Activated CD4-positive, alpha-beta T cell treated with anti-CD3 and anti-CD28 coated beads for 36 hours (primary cell): ENCODE results near the gene HS6ST1. TPM values are rescaled to one million over a fixed set of nuclear protein-coding genes. Genes with fewer than 3 reads are reported as not detected.
"Not testable (repeated sequence)": the region's sequence is repeated elsewhere in the genome, so short reads cannot be mapped to it uniquely, and the experiment has no call there.

Source experiments
- ATAC-seq: fragments of 200-7000 bp; cut with Tn5 transposase; one replicate; pipeline ENCODE4 v1.10.0; 2021; ENCODE audit warnings: mild to moderate bottlenecking, moderate library complexity
- CTCF ChIA-PET: fragments of 350-600 bp; sonication (Branson Sonifier 250); formaldehyde crosslinking; loops from one replicate; lab custom pipeline; 2021; ENCODE audit warnings: antibody characterized with exemption; lab: Charles Lee
- POLR2A ChIA-PET: fragments of 350-600 bp; sonication (Branson Sonifier 250); formaldehyde crosslinking; loops from one replicate; lab custom pipeline; 2021; ENCODE audit warnings: antibody characterized with exemption, inconsistent platforms; lab: Charles Lee
- DNase-seq: peaks from one replicate; pipeline ENCODE4 v3.0.0-alpha.2; 2020
- H3K27ac Mint-ChIP-seq: one replicate; pipeline ENCODE4 v1.8.0; 2021; ENCODE audit warnings: mixed read lengths
- H3K27me3 Mint-ChIP-seq: one replicate; pipeline ENCODE4 v1.8.0; 2021; ENCODE audit warnings: mixed read lengths
- H3K36me3 Mint-ChIP-seq: one replicate; pipeline ENCODE4 v1.8.0; 2021; ENCODE audit warnings: low read depth, mixed read lengths
- H3K4me1 Mint-ChIP-seq: one replicate; pipeline ENCODE4 v1.8.0; 2021; ENCODE audit warnings: mixed read lengths
- H3K4me3 Mint-ChIP-seq: one replicate; pipeline ENCODE4 v1.8.0; 2021; ENCODE audit warnings: mild to moderate bottlenecking, moderate library complexity, mixed read lengths
- H3K9me3 Mint-ChIP-seq: one replicate; pipeline ENCODE4 v1.8.0; 2021; ENCODE audit warnings: low read depth, mixed read lengths
- intact Hi-C, 2 experiments: fragments of 100-400 bp; cut with DNase I in 1 of 2; cut with micrococcal nuclease in 1 of 2; formaldehyde crosslinking; loops; one replicate each; pipeline versions ENCODE4 v1.14.2 to v1.15.1; 2022 to 2024; cut with DNase I, micrococcal nuclease
- total RNA-seq, 2 experiments: library from RNA; stranded (reverse); gene quantifications; one replicate each; pipeline ENCODE4 v1.2.3, GENCODE V29; 2021

The HS6ST1 gene
- total RNA-seq, 2 experiments from 2014 or later, result 12.8 to 13.8 TPM

DNA sequence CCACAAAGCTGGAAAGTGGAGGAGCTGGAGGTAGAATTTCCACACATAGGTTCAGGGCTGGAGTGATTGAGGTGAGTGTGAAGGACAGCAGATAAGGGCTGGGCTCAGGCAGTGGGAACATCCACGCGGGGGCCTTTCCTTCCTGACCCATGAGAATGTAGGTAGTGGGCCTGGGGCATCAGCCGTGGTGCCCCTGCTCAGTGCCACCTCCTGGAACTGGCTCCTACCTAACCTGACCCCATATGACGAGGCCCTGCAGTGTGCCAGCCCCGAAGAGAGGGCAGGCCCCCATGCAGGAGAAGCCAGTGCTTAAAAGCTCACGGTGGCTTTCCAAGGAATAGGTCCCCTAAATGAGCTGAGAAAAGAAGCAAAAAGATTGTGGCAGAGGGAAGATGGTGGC, 66.2 kb downstream of the HS6ST1 start:
- Mint-ChIP-seq H3K4me1 (no peaks in the 10 kb centered on the region), H3K9me3 (no peaks in the 10 kb centered on the region), H3K27ac (no peak overlapping the region), H3K36me3 (no peaks in the 10 kb centered on the region), H3K4me3 (no peak overlapping the region), H3K27me3 (no peaks in the 10 kb centered on the region)
- DNase-seq (no peak), ATAC-seq (no peak)
- ChIA-PET CTCF (no interaction called here), POLR2A (no interaction called here)
- intact Hi-C loops, result no loop called here

GRCh38 chr2:128252086-128252485, 66.6 kb downstream of the HS6ST1 start:
- DNase-seq, H3K4me3 Mint-ChIP-seq, ATAC-seq, POLR2A ChIA-PET, intact Hi-C loops, H3K4me1 Mint-ChIP-seq, CTCF ChIA-PET, H3K9me3 Mint-ChIP-seq, H3K27me3 Mint-ChIP-seq, H3K36me3 Mint-ChIP-seq, H3K27ac Mint-ChIP-seq: not testable (repeated sequence)

GRCh38 chr2:128250229-128251025, 68.2 kb downstream of the HS6ST1 start:
- peaks cover 15% of the 10 kb centered on the region for H3K4me1 Mint-ChIP-seq
- no peak overlapping the region for H3K4me3 Mint-ChIP-seq
- H3K9me3 Mint-ChIP-seq, result no peaks in the 10 kb centered on the region
- no peaks in the 10 kb centered on the region for H3K36me3 Mint-ChIP-seq
- ATAC-seq (no peak), DNase-seq (no peak)
- no peak overlapping the region for H3K27ac Mint-ChIP-seq
- intact Hi-C loops, result no loop called here
- CTCF ChIA-PET, result no interaction called here
- no peaks in the 10 kb centered on the region for H3K27me3 Mint-ChIP-seq
- POLR2A ChIA-PET, result no interaction called here

DNA sequence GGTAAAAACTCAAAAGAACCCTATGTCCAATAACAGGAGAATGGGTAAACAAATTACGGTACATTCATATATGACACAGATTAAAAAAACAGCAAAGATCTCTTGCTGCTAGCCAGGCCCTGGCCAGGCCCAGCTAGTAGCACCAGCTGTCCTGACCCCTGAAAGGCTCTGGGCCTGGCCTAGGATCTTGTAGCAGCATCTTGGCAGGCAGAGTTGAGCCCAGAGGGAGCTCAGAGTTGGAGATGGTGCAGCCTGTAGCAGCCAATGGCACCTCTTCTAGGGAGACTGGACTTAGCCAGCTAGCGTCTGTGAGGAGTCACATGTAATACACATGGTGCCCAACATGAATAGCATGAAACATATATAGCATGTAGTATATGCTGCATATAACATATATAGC, 69.1 kb downstream of the HS6ST1 start:
- Mint-ChIP-seq H3K27me3 (no peaks in the 10 kb centered on the region), H3K9me3 (no peaks in the 10 kb centered on the region), H3K4me1 (peaks cover 15% of the 10 kb centered on the region), H3K36me3 (no peaks in the 10 kb centered on the region), H3K27ac (no peak overlapping the region), H3K4me3 (no peak overlapping the region)
- ATAC-seq (no peak), DNase-seq (no peak)
- CTCF ChIA-PET, result no interaction called here
- intact Hi-C loops, result no loop called here
- POLR2A ChIA-PET, result no interaction called here

GRCh38 chr2:128245813-128246212, 72.9 kb downstream of the HS6ST1 start:
- no peaks in the 10 kb centered on the region for H3K9me3 Mint-ChIP-seq

DNA sequence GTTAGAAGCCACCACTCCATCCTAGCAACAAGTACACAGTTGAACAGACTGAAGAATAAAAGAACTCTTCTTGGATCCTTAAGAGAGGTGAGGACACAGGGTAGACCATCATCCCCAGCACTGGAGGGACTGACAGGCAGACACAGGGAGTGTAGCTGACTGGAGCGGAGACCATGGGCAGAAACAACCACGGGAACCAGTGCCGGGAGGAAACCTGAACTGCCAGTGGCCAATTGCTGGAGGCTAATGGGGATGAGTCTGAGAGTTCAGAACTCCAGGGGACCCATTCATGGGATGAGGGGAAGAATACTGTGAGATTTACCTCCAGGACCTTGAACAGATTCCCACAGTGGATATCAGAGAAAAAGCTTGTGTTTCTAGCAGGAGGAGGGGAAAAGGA, 76.8 kb downstream of the HS6ST1 start:
- ChIA-PET CTCF (no interaction called here), POLR2A (no interaction called here)
- intact Hi-C loops, result no loop called here
- Mint-ChIP-seq H3K4me1 (peaks cover 14% of the 10 kb centered on the region), H3K9me3 (no peaks in the 10 kb centered on the region), H3K27ac (no peak overlapping the region), H3K4me3 (no peak overlapping the region), H3K27me3 (no peaks in the 10 kb centered on the region), H3K36me3 (no peaks in the 10 kb centered on the region)
- DNase-seq (no peak), ATAC-seq (no peak)

More at GRCh38 chr2:128245813-128246212, 72.9 kb downstream of the HS6ST1 start:
- no peak overlapping the region for H3K4me3 Mint-ChIP-seq
- DNase-seq (no peak), ATAC-seq (no peak)
- intact Hi-C loops, result no loop called here
- no peak overlapping the region for H3K27ac Mint-ChIP-seq
- ChIA-PET CTCF (no interaction called here), POLR2A (interaction anchor here (0.6 kb wide), 1 partner anchor 54 kb away, joined by 3 read pairs; no protein-coding TSS in a partner anchor)
- no peaks in the 10 kb centered on the region for H3K36me3 Mint-ChIP-seq
- H3K27me3 Mint-ChIP-seq, result no peaks in the 10 kb centered on the region
- H3K4me1 Mint-ChIP-seq, result peaks cover 15% of the 10 kb centered on the region

DNA sequence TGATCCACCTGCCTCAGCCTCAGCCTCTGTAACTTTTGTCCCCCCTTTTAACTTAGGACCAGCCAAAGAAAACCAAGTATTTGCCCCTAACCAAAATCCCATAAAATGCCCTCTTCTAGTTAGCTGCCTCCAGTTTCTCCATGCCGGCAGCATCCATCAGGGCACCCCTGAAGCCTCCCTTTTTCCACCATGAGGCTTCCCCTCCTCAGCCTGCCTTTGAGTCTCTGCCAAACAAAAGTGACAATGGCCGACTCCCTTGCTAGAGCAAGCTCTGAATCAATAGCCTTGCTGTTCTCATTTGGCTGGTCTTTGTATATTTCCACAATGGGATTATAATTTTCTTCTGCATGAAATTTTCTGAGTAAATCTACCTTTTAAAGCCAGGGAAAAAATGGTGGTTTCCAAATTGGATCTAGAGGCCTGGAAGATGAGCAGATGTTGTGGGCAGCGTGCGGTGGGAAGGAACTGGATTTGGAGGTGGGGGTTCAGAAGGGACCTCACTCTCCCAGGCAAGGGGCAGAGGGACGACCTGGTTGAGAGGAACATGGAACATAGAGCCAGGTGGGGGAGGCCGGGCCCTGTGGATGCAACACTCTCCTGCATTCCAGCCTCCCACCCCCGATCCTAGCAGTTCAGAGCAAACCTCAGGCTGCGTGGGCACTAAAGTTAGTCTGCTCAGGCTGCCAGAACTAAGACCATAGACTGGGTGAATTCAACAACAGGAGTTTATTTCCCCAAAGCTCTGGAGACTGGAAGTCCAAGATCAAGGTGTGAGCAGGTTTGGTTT, 80.6 kb downstream of the HS6ST1 start:
- ChIA-PET POLR2A (no interaction called here), CTCF (interaction anchor here (1.0 kb wide), 1 partner anchor 31 kb away, joined by 3 read pairs; no protein-coding TSS in a partner anchor)
- Mint-ChIP-seq H3K9me3 (no peaks in the 10 kb centered on the region), H3K27me3 (no peaks in the 10 kb centered on the region), H3K27ac (no peak overlapping the region), H3K36me3 (no peaks in the 10 kb centered on the region), H3K4me1 (peaks cover 2% of the 10 kb centered on the region), H3K4me3 (no peak overlapping the region)
- ATAC-seq, result no peak
- intact Hi-C loops, result loop anchor here in 1 of 2 experiments (10.0 kb wide), 1 partner anchor 353 kb away; the partner anchor contains the start of gene AMMECR1L
- DNase-seq, result no peak

DNA sequence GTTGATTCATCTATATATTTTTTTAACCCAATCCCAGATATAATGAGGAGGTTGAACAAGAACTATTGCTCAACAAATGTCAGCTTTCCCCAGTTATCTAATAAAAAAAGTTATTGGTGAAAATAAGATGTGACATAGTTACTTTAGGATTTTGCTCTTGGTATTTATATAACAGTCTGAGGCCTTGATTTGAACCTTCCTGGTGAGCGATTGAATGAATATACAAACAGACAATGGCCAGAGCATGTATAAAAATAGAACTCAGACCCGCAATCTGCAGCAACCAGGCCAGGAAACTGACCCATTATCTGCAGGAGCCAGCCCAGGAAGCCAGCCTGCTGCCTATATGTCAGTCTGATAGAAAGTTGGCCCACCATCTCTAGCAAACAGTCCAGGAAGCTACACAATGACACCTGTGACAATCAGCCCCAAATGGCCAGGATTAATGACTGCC, 81.6 kb downstream of the HS6ST1 start:
- no peak for DNase-seq
- no peak for ATAC-seq
- CTCF ChIA-PET, result no interaction called here
- Mint-ChIP-seq H3K27ac (no peak overlapping the region), H3K4me1 (peaks cover 2% of the 10 kb centered on the region), H3K27me3 (peaks cover 3% of the 10 kb centered on the region), H3K9me3 (no peaks in the 10 kb centered on the region), H3K4me3 (no peak overlapping the region), H3K36me3 (no peaks in the 10 kb centered on the region)
- POLR2A ChIA-PET, result no interaction called here
- intact Hi-C loops, result loop anchor here in 1 of 2 experiments (10.0 kb wide), 1 partner anchor 352 kb away; the partner anchor contains the start of gene AMMECR1L

GRCh38 chr2:128236491-128237035, 82.1 kb downstream of the HS6ST1 start:
- no peak for DNase-seq
- ATAC-seq, result no peak
- ChIA-PET CTCF (interaction anchor here (0.7 kb wide), 1 partner anchor 623 kb away, joined by 3 read pairs; no protein-coding TSS in a partner anchor), POLR2A (no interaction called here)
- intact Hi-C loops, result loop anchor here in 1 of 2 experiments (10.0 kb wide), 1 partner anchor 352 kb away; the partner anchor contains the start of gene AMMECR1L
- Mint-ChIP-seq H3K4me1 (peaks cover 2% of the 10 kb centered on the region), H3K4me3 (no peak overlapping the region), H3K9me3 (no peaks in the 10 kb centered on the region), H3K27me3 (peaks cover 3% of the 10 kb centered on the region), H3K27ac (no peak overlapping the region), H3K36me3 (no peaks in the 10 kb centered on the region)

- ATAC-seq (no peak), DNase-seq (no peak)
- CTCF ChIA-PET, result interaction anchor here (0.7 kb wide), 1 partner anchor 622 kb away, joined by 3 read pairs; no protein-coding TSS in a partner anchor
- Mint-ChIP-seq H3K9me3 (no peaks in the 10 kb centered on the region), H3K4me1 (peaks cover 2% of the 10 kb centered on the region), H3K4me3 (no peak overlapping the region), H3K27ac (no peak overlapping the region), H3K36me3 (no peaks in the 10 kb centered on the region), H3K27me3 (peaks cover 3% of the 10 kb centered on the region)
- intact Hi-C loops, result loop anchor here in 1 of 2 experiments (10.0 kb wide), 1 partner anchor 351 kb away; the partner anchor contains the start of gene AMMECR1L
- POLR2A ChIA-PET, result no interaction called here
Measured at GRCh38 chr2:128235581-128235980, 83.1 kb downstream of the HS6ST1 start.

- Mint-ChIP-seq H3K4me1 (peaks cover 2% of the 10 kb centered on the region), H3K27ac (no peak overlapping the region), H3K4me3 (no peak overlapping the region), H3K27me3 (peaks cover 3% of the 10 kb centered on the region), H3K9me3 (no peaks in the 10 kb centered on the region), H3K36me3 (no peaks in the 10 kb centered on the region)
- no peak for DNase-seq
- ChIA-PET CTCF (interaction anchor here (0.7 to 1.3 kb wide), 2 partner anchors 170 to 192 kb away, joined by 3 to 4 read pairs; no protein-coding TSS in a partner anchor), POLR2A (interaction anchor here (0.6 kb wide), 1 partner anchor 217 kb away, joined by 3 read pairs; no protein-coding TSS in a partner anchor)
- intact Hi-C loops, result loop anchor here in 1 of 2 experiments (5.0 to 10.0 kb wide), 2 partner anchors 350 to 642 kb away; partner anchors contain the start of gene AMMECR1L
- ATAC-seq, result no peak
Measured at GRCh38 chr2:128234613-128235012, 84.1 kb downstream of the HS6ST1 start.
